HG02588 (cell line): ENCODE data around the gene AAGAB.
"Not testable (repeated sequence)": the region's sequence is repeated elsewhere in the genome, so short reads cannot be mapped to it uniquely, and the experiment has no call there.

Experiments
- ATAC-seq: cut with Tn5 transposase; IDR thresholded peaks from one replicate; pipeline ENCODE4 v1.9.1; 2021; ENCODE audit warnings: mild to moderate bottlenecking, moderate library complexity; ENCODE audit not compliant: unreplicated experiment

AAGAB gene

DNA sequence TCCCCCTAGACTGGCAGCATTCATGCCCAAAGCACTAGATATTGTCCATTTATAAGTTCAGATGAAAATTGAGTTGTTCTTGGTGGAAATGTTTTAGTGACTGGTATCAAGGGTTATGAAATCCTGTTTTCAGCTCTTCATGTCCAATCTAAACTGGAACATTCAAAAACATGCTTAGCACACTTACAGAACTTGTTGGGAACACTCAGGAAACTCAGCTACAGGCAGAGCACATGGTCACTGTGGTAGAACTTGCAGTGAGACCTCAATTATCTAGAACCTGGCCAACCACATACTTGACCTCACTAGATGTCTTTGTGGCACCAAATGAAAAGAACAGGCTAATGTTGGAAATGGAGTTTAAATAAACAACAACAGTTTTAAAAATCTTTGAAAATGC is 100.2 kb downstream of the AAGAB start:
- ATAC-seq: no peak

DNA sequence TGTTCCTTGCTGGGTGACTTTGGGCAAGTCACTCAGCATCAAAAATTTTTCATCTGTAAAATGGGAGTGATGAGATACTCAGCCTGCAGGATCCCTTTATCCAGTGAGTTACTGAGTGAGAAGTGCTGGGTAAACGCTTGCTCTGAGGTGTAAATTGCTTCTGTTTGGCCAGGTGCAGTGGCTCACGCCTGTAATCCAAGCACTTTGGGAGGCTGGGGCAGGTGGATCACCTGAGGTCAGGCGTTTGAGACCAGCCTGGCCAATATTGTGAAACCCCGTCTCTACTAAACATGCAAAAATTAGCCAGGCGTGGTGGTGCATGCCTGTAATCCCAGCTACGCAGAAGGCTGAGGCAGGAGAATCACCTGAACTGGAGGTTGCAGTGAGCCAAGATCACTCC is 101.4 kb downstream of the AAGAB start:
- not testable (repeated sequence) for ATAC-seq

DNA sequence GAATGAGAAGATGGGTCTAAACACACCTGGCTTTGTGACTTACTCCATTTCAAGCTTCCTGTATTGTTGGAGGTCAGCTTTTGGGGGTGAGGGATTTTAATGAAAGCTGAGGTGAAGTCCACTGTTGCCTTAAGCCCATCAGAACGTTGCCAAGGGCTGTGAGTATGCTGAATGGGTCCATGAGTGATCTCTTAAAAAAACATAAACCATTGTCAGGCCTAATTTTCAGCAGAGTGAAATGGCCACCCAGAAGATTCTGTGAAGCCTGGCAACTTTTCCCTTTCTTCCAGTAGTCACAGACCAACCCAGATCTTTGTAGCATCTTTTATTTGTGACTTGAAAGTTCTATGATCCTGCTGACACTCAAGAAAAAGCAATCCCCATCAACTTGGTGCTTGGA is 102.0 kb downstream of the AAGAB start:
- ATAC-seq: no peak
